HL-60 (cell line): ENCODE data around the gene MIOX.

Experiments used
- GABPA ChIP-seq: IDR thresholded peaks from 2 replicates; pipeline ENCODE4 v1.6.1; 2012; ENCODE audit warnings: low read depth
- POLR2AphosphoS5 ChIP-seq: IDR thresholded peaks from 2 replicates; pipeline ENCODE4 v1.6.1; 2012; ENCODE audit warnings: low read depth
- REST ChIP-seq: IDR thresholded peaks from 2 replicates; pipeline ENCODE4 v1.6.1; 2012; ENCODE audit warnings: low read depth; ENCODE audit not compliant: insufficient replicate concordance
- SPI1 ChIP-seq: IDR thresholded peaks from 2 replicates; pipeline ENCODE4 v1.6.1; 2012; ENCODE audit warnings: low read depth, mild to moderate bottlenecking, borderline replicate concordance
- TF ChIP-seq, protein P1 (sequence below): IDR thresholded peaks from one replicate; pipeline ENCODE4 v1.5.1; 2011; ENCODE audit warnings: low read length, control low read depth, inconsistent platforms; ENCODE audit not compliant: insufficient read depth

DNA sequence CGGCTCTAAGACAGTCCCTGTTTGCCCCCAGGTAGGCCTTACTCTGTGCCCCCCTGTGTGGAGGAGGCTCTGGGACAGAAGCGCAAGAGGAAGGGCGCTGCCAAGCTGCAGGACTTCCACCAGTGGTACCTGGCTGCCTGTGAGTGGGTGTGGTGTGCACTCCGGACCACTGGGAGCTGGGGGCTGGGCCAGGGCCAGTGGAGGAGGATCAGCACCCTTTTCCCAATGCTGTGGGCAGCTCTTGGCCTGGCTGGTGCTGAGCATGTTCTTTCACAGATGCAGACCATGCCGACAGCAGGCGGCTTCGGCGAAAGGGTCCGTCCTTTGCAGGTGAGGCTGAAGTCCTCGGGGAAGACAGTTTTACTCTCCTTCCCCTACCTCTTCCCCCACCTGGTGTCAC, 35.1 kb downstream of the MIOX start:
- TF ChIP-seq, protein P1, sequence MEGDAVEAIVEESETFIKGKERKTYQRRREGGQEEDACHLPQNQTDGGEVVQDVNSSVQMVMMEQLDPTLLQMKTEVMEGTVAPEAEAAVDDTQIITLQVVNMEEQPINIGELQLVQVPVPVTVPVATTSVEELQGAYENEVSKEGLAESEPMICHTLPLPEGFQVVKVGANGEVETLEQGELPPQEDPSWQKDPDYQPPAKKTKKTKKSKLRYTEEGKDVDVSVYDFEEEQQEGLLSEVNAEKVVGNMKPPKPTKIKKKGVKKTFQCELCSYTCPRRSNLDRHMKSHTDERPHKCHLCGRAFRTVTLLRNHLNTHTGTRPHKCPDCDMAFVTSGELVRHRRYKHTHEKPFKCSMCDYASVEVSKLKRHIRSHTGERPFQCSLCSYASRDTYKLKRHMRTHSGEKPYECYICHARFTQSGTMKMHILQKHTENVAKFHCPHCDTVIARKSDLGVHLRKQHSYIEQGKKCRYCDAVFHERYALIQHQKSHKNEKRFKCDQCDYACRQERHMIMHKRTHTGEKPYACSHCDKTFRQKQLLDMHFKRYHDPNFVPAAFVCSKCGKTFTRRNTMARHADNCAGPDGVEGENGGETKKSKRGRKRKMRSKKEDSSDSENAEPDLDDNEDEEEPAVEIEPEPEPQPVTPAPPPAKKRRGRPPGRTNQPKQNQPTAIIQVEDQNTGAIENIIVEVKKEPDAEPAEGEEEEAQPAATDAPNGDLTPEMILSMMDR, result no peak
- TF ChIP-seq SPI1 (no peak), POLR2AphosphoS5 (no peak), REST (no peak), GABPA (no peak)
